NCI-H82 (cell line): ENCODE results near the gene TP53BP1.

Experiments
- DNase-seq: peaks from one replicate; lab custom pipeline; 2025; lab: John Stamatoyannopoulos, UW

Gene TP53BP1

DNA sequence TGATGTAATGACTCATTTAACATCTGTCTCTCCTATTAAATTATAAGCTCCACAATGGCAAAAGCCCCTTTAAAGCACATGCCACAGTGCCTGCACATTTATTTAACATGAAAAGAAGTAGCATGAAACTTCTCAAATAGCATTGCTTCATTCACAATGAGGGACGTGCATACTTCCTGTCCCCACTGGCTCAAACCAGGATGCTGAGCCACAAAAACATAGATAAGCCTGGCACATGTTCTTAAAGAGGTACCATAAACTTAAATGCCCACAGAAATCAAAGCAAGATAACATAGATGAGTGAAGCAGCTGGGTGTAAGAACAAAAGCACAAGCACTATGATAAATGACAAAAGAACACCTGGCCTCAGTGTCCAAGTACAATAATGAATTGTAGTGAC is 3.8 kb downstream of the TP53BP1 start:
- DNase-seq, result no peak

DNA sequence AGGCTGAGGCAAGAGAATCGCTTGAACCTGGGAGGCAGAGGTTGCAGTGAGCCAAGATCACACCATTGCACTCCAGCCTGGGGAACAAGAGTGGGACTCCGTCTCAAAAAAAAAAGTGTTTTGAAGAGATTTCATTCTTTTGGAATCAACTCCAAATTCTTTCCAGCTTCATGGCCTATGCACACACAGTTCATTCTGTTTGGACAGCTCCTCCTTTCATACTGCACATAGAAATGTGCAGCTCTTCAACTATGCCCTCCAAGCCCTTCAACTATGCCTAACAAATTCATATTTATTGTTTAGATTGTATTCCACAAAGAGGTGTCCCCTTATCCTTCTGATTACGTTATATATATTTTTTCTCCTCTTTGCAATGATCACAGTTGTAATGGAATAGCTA is 4.2 kb downstream of the TP53BP1 start:
- no peak for DNase-seq

DNA sequence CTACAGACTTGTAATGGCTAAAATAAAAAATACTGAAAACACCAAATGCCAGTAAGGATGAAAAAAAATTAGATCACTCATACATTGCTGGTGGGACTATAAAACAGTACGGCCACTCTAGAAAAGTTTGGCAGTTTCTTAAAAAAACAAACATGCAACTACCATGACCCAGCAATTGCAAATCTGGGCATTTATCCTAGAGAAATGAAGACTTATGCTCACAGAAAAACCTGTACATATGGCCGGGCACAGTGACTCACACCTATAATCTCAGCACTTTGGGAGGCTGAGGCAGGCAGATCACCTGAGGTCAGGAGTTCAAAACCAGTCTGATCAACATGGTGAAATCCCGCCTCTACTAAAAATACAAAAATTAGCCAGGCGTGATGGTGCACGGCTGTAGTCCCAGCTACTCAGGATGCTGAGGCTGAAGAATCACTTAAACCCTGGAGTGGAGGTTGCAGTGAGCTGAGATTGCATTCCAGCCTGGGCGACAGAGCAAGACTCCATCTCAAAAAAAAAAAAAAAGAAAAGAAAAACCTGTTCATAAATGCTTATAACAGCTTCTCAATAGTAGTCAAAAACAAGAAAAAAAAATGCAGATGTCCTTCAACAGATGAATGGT is 5.6 kb downstream of the TP53BP1 start:
- DNase-seq, result no peak

DNA sequence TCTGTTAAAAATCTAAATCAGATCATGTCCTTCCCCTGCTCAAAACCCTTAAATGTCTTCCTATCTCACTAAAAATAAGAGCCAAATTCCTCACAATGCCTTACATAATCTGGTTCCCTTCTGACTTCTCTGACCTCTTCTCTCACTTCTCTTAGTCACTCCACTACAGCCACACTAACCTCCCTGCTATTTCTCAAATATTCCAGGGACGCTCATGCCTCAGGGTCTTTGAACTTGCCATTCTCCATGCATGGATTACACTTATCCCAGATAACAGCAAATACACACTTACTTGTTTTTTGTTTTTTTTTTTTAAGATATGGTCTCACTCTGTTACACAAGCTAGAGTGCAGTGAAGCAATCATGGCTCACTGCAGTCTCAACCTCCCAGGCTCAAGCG is 8.5 kb downstream of the TP53BP1 start:
- no peak for DNase-seq

- no peak for DNase-seq
These were observed 9.4 kb downstream of the TP53BP1 start for GRCh38 chr15:43483297-43484128.

DNA sequence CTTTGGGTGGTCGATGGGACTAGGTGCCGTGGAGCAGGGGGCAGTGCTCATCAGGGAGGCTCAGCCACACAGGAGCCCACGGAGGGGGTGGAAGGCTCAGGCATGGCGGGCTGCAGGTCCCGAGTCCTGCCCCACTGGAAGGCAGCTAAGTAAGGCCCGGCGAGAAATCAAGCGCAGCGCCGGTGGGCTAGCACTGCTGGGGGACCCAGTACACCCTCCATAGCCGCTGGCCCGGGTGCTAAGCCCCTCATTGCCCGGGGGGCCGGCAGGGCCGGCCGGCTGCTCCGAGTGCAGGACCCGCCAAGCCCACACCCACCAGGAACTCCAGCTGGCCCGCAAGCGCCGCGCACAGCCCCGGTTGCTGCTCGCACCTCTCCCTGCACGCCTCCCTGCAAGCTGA is 19.1 kb downstream of the TP53BP1 start:
- no peak for DNase-seq

DNA sequence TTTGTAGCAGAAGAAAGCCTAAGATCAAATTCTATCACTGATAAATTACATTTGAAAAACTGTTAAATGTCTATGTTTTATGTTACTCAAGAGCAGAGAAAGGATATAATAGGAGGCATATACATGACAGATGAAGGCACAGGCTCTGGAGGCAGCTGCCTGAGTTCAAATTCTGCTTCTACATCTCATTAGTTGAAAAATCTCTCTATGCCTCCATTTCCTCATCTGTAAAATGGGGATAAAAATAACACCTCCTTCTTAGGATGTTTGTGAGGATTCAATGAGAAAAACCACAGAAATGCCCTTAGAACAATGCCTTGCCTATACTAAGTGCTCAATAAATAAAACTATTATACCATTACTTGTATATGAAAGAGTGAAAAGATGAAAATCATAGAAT is 21.0 kb downstream of the TP53BP1 start:
- DNase-seq, result no peak

GRCh38 chr15:43469867-43470266 is 23.1 kb downstream of the TP53BP1 start:
- DNase-seq, result no peak

GRCh38 chr15:43465100-43465499 is 27.9 kb downstream of the TP53BP1 start:
- DNase-seq, result no peak

DNA sequence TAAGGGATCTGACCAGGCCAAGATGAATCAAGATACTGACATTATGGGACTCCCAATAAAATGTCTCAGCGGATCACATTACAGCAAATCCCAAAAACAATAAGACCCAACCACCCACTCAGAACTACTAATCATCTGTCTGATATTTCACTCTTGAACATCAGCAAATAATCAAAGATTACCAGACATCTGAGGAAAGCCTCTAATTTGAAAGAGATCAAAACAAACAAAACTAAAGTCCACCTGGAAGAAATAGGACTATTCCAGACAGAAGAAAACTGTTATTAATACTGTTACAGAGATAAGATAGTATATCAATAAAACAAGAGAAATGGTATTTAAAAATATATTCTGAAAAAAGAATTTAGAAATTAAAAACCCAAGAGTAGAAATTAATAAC is 29.0 kb downstream of the TP53BP1 start:
- no peak for DNase-seq

- DNase-seq, result no peak
These were observed 29.4 kb downstream of the TP53BP1 start for GRCh38 chr15:43463507-43463906.

GRCh38 chr15:43449981-43450380 is 43.0 kb downstream of the TP53BP1 start:
- no peak for DNase-seq

GRCh38 chr15:43446344-43446743 is 46.6 kb downstream of the TP53BP1 start:
- peak; percentile 37 for DNase-seq

GRCh38 chr15:43441316-43441715 is 51.6 kb downstream of the TP53BP1 start:
- peak; percentile 48 for DNase-seq

GRCh38 chr15:43440721-43441281 is 52.2 kb downstream of the TP53BP1 start:
- DNase-seq, result peak; percentile 78

GRCh38 chr15:43439268-43439667 is 53.7 kb downstream of the TP53BP1 start:
- DNase-seq, result no peak

DNA sequence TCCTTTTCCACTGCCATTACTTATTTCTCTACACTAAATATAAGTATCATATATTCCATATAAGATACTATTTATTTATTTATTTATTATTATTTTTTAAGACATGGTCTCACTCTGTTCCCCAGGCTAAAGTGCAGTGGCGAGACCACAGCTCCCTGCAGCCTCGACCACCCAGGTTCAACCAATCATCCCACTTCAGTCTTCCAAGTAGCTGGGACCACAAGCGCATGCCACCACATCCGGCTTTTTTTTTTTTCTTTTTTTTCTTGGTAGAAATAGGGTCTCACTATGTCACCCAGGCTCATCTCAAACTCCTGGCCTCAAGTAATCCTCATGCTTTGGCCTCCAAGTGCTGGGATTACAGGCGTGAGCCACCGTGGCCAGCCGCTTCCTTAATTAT is 56.6 kb downstream of the TP53BP1 start:
- no peak for DNase-seq

- no peak for DNase-seq
These were observed 58.5 kb downstream of the TP53BP1 start for GRCh38 chr15:43434446-43434845.

DNA sequence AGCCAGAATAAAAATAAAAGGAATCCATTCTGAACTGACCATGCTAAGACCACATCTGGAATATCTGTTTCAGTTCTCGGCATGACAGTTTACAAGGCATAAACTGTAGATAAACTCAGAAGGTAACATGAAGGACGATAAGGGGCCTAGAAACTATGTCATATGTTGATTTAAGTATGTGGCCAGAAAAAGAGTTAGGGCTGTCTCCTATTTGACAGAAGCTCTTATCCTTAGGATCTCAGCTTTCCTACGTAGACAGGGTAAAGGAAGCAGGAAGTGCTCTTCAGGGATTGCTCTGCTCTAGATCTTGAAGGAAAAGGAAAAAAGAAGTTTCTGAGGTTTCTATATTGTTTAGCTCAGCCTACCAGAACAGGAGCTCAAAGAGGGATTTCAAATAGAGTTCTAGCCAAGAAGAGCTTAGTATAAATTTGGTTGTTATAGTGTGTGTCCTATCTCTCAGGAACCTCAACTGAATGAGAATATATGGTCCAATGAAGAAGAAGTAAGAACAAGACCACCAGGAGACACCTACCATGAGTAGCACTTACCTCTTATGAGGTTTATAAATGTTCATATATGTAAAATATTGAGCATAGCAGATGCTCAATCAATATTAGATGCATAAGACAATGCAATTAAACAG is 59.2 kb downstream of the TP53BP1 start:
- DNase-seq, result no peak

DNA sequence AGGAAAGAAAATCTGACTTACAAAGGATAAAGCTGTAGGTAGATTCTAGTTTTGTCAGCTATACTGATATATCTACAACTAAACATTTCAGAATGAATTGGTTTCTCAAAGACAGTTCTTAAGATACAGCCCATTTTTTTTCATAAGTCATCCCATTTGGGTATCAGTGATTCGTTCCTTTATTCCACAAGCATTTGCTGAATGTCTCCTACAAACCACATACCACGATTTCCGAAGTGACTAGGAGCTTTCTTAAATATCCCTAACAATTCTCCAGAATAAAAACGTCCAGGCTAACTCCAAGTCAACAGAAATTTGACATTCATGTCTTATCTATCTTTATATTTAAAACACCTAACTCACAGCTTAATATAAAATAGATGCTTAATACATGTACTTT is 59.8 kb downstream of the TP53BP1 start:
- no peak for DNase-seq

- no peak for DNase-seq
These were observed 63.3 kb downstream of the TP53BP1 start for GRCh38 chr15:43429687-43430086.

DNA sequence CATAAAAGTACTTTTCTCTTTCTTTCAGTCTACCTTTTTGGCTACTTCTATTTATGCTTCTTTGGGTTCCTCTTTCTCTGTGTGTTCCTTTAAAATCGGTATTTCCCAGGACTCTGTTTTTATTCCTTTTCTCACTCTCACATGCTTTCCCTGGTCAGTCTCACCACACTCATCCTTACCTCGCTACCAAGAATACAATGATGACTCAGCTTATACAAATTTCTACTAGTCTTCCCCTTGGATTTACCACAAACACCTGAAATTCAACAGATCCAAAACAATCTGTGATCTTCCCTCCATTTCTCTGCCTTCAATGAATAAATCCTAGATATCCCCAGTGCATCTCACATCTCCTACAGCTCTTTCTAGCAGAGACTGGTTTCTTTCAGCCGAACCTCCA is 69.2 kb downstream of the TP53BP1 start:
- no peak for DNase-seq

GRCh38 chr15:43420876-43421275 is 72.1 kb downstream of the TP53BP1 start:
- no peak for DNase-seq
